Pancreas (tissue), 10 donors: ENCODE measurements around the gene ISX. TPM values are rescaled to one million over a fixed set of nuclear protein-coding genes. Genes with fewer than 3 reads are reported as not detected.

Experiments used
- ATAC-seq, 4 donors: fragments of 200-7000 bp; cut with Tn5 transposase; one replicate each; pipeline versions ENCODE4 v1.8.0 to v1.9.1; 2020; ENCODE audit warnings: mild to moderate bottlenecking in 4 of 4, moderate library complexity in 4 of 4
- DNase-seq, 6 donors: peaks; one replicate each; pipeline ENCODE4 v3.0.0-alpha.2; 2020
- FAIRE-seq: peaks from 2 replicates; lab custom pipeline; 2012; peaks lifted over from hg19 to GRCh38; lab: Jason Lieb, UNC
- H3K27ac ChIP-seq, 4 donors: fragments of 200-600 bp; sonication (generic); 1 replicate in 3 of 4; 2 replicates in 1 of 4; pipeline versions ENCODE4 v1.5.0 to v1.8.0; 2020
- H3K27me3 ChIP-seq, 4 donors: fragments of 200-600 bp; one replicate each; pipeline ENCODE4 v1.8.0; 2021
- H3K36me3 ChIP-seq, 3 donors: fragments of 200-600 bp; sonication (generic) in 1 of 3; one replicate each; pipeline versions ENCODE4 v1.5.0 to v1.8.0; 2020 to 2021
- H3K4me1 ChIP-seq, 3 donors: fragments of 200-600 bp; one replicate each; pipeline ENCODE4 v1.8.0; 2021
- H3K4me3 ChIP-seq, 4 donors: fragments of 200-600 bp; sonication (generic) in 2 of 4; one replicate each; pipeline versions ENCODE4 v1.5.0 to v1.8.0; 2020 to 2021
- H3K9me3 ChIP-seq, 4 donors: fragments of 200-600 bp; one replicate each; pipeline ENCODE4 v1.8.0; 2021
- WGBS, 2 donors: extraction: QIAGEN DNeasy Blood & Tissue Kit; methylation state at CpG; one replicate each; pipeline ENCODE4 v1.1.7; 2013; 5-methylcytosine and 5-hydroxymethylcytosine counted together
- intact Hi-C, 3 donors: fragments of 100-400 bp; cut with DNase I; formaldehyde crosslinking; loops; one replicate each; pipeline versions ENCODE4 v1.11.1 to v1.14.2; 2022
- polyA plus RNA-seq, 2 donors: library from polyadenylated mRNA; stranded (reverse); fragments of 200-250 nt; gene quantifications; one replicate each; pipeline ENCODE4 v1.2.3, GENCODE V29; 2013
- total RNA-seq, 6 donors: library from RNA; stranded (reverse); fragmentation: NEBNext Ultra II Directional in 4 of 6; extraction: Animal tissue kit (Norgen Biotek cat#: 25700) in 4 of 6; gene quantifications; one replicate each; pipeline versions ENCODE4 v1.2.1 to v1.2.4, GENCODE V29; 2021 to 2023
- TF ChIP-seq, protein P1 (sequence below), 4 donors: fragments of 200-600 bp; sonication (generic) in 3 of 4; IDR thresholded peaks; one replicate each; pipeline versions ENCODE4 v1.5.0 to v1.8.0; 2021; ENCODE audit warnings: antibody characterized with exemption in 4 of 4
- donor health status: healthy with polysubstance abuse.
- donor health status: DM: no; HTN: no; CAD: no; lungs with moderate emphysema.
- donor health status: DM: no; HTN: no; CAD: no.
- donor health status: control.
- donor health status: control.
- donor health status: Bipolar disorder and iron deficiency.
- donor health status: DM: yes; HTN: yes; CAD: no.
- donor health status: DM: no; HTN: no; CAD: no.
- donor health status: DM: no; HTN: no; CAD: no.
- donor health status: DM: yes; HTN: yes; CAD: no.

Gene ISX
- total and polyA plus RNA-seq, 8 donors = 0.12 to 0.14 TPM; not detected in 6

- Histone ChIP-seq H3K4me3 (no peak overlapping the region), H3K27ac (no peak overlapping the region), H3K27me3 (no peaks in the 10 kb centered on the region), H3K4me1 (no peaks in the 10 kb centered on the region), H3K9me3 (no peaks in the 10 kb centered on the region), H3K36me3 (no peaks in the 10 kb centered on the region)
- 59 to 71% methylated on average over 3 of the region's 3 CpGs for WGBS, 2 donors
- ATAC-seq = no peak
- intact Hi-C loops = no loop called here
- TF ChIP-seq, protein P1, sequence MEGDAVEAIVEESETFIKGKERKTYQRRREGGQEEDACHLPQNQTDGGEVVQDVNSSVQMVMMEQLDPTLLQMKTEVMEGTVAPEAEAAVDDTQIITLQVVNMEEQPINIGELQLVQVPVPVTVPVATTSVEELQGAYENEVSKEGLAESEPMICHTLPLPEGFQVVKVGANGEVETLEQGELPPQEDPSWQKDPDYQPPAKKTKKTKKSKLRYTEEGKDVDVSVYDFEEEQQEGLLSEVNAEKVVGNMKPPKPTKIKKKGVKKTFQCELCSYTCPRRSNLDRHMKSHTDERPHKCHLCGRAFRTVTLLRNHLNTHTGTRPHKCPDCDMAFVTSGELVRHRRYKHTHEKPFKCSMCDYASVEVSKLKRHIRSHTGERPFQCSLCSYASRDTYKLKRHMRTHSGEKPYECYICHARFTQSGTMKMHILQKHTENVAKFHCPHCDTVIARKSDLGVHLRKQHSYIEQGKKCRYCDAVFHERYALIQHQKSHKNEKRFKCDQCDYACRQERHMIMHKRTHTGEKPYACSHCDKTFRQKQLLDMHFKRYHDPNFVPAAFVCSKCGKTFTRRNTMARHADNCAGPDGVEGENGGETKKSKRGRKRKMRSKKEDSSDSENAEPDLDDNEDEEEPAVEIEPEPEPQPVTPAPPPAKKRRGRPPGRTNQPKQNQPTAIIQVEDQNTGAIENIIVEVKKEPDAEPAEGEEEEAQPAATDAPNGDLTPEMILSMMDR (IDR thresholded peaks at IDR 0.05) = no peak
- FAIRE-seq = no peak
- no peak for DNase-seq
Measured at GRCh38 chr22:35128637-35129036, 62.7 kb downstream of the ISX start.

- WGBS, 2 donors = 32 to 33% methylated on average over 4 of the region's 4 CpGs
- FAIRE-seq (no peak), ATAC-seq (no peak), DNase-seq (no peak)
- H3K27ac ChIP-seq = no peak overlapping the region
- H3K4me3 ChIP-seq = no peak overlapping the region
- intact Hi-C loops = no loop called here
- TF ChIP-seq, protein P1 (IDR thresholded peaks at IDR 0.05) = no peak
- no peaks in the 10 kb centered on the region for H3K36me3 ChIP-seq
- no peaks in the 10 kb centered on the region for H3K4me1 ChIP-seq
- no peaks in the 10 kb centered on the region for H3K9me3 ChIP-seq
- H3K27me3 ChIP-seq = no peaks in the 10 kb centered on the region
Measured at GRCh38 chr22:35131525-35132000, 65.6 kb downstream of the ISX start.

DNA sequence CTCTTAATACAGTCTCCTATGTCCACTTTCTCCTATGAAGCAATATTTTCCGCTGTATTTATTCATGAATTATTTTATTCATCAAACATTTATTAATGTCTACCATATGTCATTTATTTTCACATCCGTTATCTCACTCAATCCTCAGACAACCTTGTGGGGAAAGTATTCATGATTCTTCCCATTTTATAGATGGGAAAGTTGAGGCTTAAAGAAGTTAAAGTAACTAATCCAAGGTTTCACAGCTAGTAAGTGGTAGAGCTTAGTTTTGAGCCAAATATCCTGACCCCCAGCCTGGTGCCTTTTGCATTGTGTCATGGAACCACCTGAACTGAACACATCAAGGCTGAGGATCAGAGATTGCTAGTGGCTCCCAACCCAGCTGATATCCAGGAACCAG is 66.6 kb downstream of the ISX start:
- DNase-seq (no peak), ATAC-seq (no peak), FAIRE-seq (no peak)
- Histone ChIP-seq H3K4me3 (no peak overlapping the region), H3K9me3 (no peaks in the 10 kb centered on the region), H3K4me1 (no peaks in the 10 kb centered on the region), H3K36me3 (no peaks in the 10 kb centered on the region), H3K27me3 (no peaks in the 10 kb centered on the region), H3K27ac (no peak overlapping the region)
- TF ChIP-seq, protein P1 (IDR thresholded peaks at IDR 0.05) = no peak
- WGBS, 2 donors = 71 to 85% methylated on average over 2 of the region's 2 CpGs
- intact Hi-C loops = no loop called here

DNA sequence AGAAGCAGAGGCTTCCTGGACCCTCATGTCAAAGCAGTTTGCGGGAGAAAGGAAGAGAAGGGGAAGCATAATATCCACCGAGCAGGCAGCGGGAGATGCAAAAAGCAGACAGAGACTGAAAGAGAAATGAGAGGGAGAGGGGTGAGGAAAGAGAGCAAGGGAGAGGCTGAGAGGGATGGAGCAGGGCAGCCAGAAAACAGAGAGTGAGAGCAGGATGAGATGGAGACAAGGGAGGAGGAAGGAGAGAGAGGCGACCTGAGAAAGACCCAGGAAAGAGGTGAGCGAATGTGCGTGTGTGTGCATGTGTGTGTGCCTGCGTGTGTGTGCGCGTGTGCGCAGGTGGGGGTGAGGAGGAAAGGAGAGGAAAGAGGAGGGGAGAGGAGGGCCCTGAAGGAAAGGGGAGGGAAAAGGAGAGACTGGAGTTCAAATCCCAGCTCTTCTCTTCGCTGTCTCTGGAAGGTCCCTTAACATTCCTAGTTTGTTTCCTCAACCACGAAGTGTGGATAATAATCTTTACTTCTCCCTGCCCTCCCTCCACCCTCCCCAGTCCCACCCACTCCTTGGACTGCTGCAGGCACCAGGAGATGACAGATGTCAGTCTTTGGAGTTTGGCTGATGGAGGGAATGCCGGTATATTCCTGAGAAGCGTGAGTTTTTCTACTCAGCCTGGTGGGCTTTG is 67.9 kb downstream of the ISX start:
- no peaks in the 10 kb centered on the region for H3K36me3 ChIP-seq
- no peaks in the 10 kb centered on the region for H3K4me1 ChIP-seq
- intact Hi-C loops = no loop called here
- FAIRE-seq (no peak), ATAC-seq (no peak), DNase-seq (no peak)
- no peak overlapping the region for H3K27ac ChIP-seq
- H3K4me3 ChIP-seq = no peak overlapping the region
- TF ChIP-seq, protein P1 (IDR thresholded peaks at IDR 0.05) = no peak
- WGBS, 2 donors = 48 to 54% methylated on average over 14 of the region's 14 CpGs
- H3K27me3 ChIP-seq = no peaks in the 10 kb centered on the region
- H3K9me3 ChIP-seq = no peaks in the 10 kb centered on the region

GRCh38 chr22:35134637-35135036 is 68.7 kb downstream of the ISX start:
- TF ChIP-seq, protein P1 (IDR thresholded peaks at IDR 0.05) = no peak
- Histone ChIP-seq H3K27ac (no peak overlapping the region), H3K27me3 (no peaks in the 10 kb centered on the region), H3K4me3 (no peak overlapping the region), H3K4me1 (no peaks in the 10 kb centered on the region), H3K36me3 (no peaks in the 10 kb centered on the region), H3K9me3 (no peaks in the 10 kb centered on the region)
- 6 to 15% methylated on average over 8 of the region's 8 CpGs for WGBS, 2 donors
- intact Hi-C loops = no loop called here
- ATAC-seq = peak in 1 of 4 donors; percentile 25
- DNase-seq = no peak
- FAIRE-seq = no peak
